Fibroblast of mammary gland (primary cell): ENCODE measurements around the gene PGAP2.

Source experiments
- DNase-seq: peaks from one replicate; pipeline ENCODE4 v3.0.0-alpha.2; 2010; ENCODE audit warnings: low read depth
- H3K4me3 ChIP-seq: 2 replicates; pipeline ENCODE4 v1.5.1; 2011; ENCODE audit warnings: low read depth, mild to moderate bottlenecking, low read length, moderate library complexity; ENCODE audit not compliant: control insufficient read depth
- TF ChIP-seq, protein P1 (sequence below): conservative IDR thresholded peaks from 2 replicates; pipeline ENCODE4 v1.5.1; 2011; ENCODE audit warnings: low read depth, low read length, inconsistent platforms; ENCODE audit not compliant: control insufficient read depth, insufficient read depth

Gene PGAP2

DNA sequence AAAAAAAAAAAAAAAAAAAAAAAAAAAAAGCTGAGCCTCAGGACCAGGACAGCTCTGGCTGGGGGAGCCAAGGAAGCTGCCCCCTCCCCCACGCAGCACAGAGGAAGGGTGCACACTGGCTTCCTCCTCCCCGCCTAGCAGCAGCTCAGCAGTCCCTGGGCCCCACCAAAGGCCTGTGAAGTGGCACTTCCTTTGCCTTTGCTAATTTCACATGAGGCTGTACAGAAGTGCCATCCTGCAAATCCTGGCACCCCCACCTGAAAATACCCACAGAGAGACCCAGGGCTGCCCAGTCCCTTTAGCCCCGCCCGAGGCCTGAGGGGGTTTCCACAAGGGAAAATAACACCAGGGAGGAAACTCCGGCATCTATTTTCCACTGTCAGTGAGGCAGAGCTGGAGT is 28.5 kb downstream of the PGAP2 start:
- TF ChIP-seq, protein P1, sequence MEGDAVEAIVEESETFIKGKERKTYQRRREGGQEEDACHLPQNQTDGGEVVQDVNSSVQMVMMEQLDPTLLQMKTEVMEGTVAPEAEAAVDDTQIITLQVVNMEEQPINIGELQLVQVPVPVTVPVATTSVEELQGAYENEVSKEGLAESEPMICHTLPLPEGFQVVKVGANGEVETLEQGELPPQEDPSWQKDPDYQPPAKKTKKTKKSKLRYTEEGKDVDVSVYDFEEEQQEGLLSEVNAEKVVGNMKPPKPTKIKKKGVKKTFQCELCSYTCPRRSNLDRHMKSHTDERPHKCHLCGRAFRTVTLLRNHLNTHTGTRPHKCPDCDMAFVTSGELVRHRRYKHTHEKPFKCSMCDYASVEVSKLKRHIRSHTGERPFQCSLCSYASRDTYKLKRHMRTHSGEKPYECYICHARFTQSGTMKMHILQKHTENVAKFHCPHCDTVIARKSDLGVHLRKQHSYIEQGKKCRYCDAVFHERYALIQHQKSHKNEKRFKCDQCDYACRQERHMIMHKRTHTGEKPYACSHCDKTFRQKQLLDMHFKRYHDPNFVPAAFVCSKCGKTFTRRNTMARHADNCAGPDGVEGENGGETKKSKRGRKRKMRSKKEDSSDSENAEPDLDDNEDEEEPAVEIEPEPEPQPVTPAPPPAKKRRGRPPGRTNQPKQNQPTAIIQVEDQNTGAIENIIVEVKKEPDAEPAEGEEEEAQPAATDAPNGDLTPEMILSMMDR = no peak
- no peak overlapping the region for H3K4me3 ChIP-seq
- DNase-seq = no peak

DNA sequence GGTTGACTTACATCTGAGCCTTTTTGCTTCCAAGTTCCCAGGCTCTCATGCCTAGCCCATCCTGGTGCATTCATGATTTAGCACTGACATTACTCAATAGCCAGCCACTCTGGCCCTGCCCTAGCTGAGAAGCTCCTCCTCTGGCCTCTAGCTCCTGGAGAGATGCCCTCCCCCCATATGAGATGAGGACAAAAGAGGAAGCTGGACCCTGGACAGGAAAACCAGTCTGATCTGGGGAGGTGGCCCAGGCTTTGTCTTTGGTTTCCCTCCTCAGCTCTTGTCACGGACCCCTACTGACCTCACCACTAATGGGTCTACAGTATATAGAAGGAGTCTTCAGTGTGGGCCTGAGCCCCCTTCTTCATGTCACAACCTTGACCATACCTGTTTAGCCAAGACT is 29.4 kb downstream of the PGAP2 start:
- TF ChIP-seq, protein P1 = no peak
- DNase-seq = peak; percentile 50
- H3K4me3 ChIP-seq = no peak overlapping the region

DNA sequence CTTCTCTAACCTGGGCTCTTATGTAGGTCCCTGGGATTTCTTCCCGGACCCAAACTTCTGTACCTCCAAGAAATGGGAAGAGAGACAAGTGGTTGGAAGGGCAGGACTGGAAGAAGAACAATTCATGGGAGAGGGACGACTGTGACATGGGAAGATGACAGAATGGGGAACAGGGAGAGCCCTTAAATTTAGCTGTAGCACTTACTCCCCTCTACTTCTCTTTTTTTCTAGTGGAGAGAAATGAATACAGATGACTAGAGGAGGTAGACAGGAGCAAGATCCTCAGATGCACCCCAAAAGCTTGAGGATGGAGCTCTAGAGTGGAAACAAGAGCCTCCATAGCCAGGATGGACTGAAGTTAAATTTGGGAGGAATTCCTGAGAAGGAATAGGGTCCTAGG is 30.1 kb downstream of the PGAP2 start:
- TF ChIP-seq, protein P1 = no peak
- no peak for DNase-seq
- H3K4me3 ChIP-seq = no peak overlapping the region

DNA sequence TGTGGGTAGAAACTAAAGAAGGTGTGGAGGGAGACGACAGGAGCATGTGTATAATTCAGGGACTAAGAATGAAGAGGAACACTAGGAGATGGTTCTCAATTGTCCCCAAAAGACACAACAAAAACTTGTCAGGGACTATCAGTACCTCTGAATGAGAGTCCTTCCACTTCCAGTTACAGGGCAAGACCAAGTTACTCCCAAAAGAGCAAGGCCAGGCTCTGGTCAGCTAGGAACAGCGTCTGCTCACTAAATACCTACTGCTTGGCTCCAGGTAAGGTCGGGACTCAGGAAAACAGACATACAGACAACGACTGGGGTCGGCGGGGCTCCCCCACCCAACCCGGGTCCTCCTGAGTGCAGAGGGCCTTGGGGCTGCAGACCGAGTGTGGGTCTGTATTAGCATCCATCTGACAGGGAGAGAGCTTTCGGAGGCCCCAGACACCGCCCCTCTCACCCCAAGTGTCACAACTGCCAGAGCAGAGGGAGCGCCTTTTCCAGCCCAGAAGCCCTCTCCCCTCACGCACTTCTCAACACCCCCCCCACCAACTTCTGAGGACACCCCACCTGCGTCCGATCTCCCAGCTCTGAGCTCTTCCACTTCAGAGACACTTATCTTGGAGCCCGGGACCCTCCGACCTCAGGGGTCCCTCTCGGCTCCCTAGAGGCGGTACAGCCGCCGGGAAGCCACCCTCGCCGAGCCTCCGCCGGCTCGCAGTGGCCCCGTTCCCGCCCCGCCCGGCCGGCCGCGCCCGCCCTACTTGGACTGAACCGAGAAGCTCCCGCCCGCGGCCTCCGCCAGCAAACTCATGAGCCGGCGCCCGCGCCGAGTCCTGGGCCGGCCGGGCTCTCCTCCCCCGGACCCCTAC is 31.9 kb downstream of the PGAP2 start:
- peak overlapping the region; percentile 55 for H3K4me3 ChIP-seq
- TF ChIP-seq, protein P1 = no peak
- DNase-seq = no peak

DNA sequence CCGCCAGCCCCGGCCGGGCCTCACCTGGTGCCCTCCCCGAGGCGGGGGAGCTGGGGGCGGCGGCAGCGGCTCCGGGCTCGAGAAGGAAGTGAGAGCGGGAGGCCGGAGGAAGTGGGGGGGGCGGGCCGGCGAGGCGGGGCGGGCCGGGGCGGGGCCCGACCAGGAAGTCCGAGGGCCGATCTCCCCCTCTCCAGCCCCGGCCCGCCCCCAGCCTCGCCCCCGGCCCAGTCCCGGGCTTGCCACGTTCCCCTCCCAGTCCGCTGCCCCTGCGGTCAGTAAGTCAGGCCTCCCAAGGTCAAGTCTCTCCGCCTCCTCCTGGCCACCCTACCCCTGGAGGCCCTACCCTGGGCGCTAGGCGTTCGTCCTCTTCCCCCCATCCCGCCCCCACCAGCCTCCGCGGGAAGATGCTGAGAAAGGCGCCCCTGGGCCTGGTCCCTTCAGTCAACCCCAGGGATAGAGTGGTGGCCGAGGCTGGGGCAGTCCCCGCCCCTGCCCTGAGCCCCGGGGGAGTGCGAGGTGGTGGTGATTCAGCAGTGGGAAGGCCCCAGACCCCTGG is 32.6 kb downstream of the PGAP2 start, which contains the start of gene RHOG:
Gene RHOG, minus strand, starts transcription at position 90 of the 556 bp plus-strand sequence. CDS start 12,821 bp downstream, outside the sequence.
- TF ChIP-seq, protein P1 = no peak
- peak; percentile 91 for DNase-seq
- H3K4me3 ChIP-seq = peak within 1 kb of the TSS; percentile 55

DNA sequence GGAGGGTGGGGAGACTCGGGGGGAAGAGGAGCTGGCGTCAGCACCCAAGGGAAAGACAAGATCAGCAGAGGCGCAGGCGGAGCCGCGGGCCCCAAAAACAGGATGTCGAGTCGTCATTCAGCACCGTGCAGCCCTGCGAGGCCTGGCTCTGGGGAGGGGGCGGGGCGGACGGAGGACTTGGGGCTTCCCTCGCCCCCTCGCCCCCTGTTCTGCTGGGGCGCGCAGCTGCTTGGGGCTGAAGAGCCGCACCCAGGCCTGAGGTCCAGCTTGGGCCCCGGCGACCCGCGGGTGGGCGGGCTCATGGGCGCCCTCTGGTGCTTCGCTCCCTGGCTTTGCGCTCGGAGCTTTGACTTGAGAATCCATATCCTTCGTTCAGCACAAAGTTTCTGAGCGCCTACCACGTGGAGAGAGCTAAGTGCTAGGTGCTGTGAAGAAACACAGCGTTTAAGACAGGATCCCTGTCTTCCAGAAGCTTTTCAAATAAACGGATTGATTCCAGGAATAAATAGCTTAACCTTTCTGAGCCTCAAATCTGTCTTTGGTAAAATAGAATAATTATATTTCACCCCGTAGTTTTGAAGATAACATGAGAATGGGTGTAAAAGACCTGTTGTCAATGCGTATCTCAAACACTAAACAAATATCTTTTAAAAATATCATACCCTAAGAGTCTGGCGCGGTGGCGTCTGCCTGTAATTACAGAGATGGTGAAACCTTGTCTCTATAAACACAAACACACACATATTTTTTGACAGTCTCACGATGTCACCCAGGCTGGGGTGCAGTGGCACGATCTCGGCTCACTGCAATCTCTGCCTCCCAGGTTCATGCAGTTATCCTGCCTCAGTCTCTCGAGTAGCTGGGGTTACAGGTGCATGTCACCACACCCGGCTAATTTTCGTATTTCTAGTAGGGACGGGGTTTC is 33.3 kb downstream of the PGAP2 start:
- TF ChIP-seq, protein P1 = peak; percentile 72
- peak overlapping the region; percentile 49 for H3K4me3 ChIP-seq
- DNase-seq = peak; percentile 84
